ENCODE data around the gene UGT3A2. TPM values are rescaled to one million over a fixed set of nuclear protein-coding genes. Genes with fewer than 3 reads are reported as not detected.

Gene UGT3A2
- total RNA-seq, 4 donors from 2014 or later = not detected

DNA sequence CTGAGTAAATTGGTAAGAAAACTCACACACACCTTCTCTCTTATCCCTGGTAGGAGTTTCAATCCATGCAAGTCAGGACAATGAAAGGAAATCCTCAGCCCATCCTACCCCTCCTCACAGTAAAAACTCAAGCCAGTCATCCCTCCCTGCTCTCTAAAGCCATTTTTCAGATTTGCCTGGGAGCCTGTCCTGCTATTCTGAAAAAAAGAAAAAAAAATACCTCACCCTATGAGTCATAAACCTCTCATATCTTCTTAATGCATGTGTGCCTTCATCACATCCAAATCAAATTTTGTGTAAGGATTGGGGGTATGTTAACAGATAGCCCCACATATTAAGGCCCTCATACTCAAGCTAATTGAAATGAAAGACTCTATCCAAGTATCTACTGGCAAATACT lies 14.1 kb downstream of the UGT3A2 start:
- DNase-seq (ENCODE audit: low spot score) (no peak), ATAC-seq (ENCODE audit: low FRiP score) (no peak)
- TF ChIP-seq, protein P1, sequence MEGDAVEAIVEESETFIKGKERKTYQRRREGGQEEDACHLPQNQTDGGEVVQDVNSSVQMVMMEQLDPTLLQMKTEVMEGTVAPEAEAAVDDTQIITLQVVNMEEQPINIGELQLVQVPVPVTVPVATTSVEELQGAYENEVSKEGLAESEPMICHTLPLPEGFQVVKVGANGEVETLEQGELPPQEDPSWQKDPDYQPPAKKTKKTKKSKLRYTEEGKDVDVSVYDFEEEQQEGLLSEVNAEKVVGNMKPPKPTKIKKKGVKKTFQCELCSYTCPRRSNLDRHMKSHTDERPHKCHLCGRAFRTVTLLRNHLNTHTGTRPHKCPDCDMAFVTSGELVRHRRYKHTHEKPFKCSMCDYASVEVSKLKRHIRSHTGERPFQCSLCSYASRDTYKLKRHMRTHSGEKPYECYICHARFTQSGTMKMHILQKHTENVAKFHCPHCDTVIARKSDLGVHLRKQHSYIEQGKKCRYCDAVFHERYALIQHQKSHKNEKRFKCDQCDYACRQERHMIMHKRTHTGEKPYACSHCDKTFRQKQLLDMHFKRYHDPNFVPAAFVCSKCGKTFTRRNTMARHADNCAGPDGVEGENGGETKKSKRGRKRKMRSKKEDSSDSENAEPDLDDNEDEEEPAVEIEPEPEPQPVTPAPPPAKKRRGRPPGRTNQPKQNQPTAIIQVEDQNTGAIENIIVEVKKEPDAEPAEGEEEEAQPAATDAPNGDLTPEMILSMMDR (IDR thresholded peaks at IDR 0.05) = no peak

DNA sequence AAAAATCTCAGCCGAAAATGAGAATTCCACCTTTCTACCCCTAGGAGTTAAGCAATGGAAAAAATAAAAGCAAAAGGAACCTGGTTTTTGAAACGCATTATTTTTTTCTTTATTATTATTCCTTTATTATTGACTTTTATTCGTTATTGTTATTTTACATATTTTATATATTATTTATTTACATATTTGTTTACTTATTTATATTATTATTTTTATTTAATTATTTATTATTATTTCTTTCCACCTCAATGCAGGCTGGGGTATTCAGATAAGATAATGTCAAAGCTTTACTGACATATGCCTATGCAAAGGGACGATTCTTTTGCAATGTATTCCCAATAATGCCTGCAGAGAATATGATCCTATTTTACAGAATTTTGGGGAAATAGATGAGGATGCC lies 16.7 kb downstream of the UGT3A2 start:
- ATAC-seq (ENCODE audit: low FRiP score) (no peak), DNase-seq (ENCODE audit: low spot score) (no peak)
- TF ChIP-seq, protein P1 (IDR thresholded peaks at IDR 0.05) = no peak

DNA sequence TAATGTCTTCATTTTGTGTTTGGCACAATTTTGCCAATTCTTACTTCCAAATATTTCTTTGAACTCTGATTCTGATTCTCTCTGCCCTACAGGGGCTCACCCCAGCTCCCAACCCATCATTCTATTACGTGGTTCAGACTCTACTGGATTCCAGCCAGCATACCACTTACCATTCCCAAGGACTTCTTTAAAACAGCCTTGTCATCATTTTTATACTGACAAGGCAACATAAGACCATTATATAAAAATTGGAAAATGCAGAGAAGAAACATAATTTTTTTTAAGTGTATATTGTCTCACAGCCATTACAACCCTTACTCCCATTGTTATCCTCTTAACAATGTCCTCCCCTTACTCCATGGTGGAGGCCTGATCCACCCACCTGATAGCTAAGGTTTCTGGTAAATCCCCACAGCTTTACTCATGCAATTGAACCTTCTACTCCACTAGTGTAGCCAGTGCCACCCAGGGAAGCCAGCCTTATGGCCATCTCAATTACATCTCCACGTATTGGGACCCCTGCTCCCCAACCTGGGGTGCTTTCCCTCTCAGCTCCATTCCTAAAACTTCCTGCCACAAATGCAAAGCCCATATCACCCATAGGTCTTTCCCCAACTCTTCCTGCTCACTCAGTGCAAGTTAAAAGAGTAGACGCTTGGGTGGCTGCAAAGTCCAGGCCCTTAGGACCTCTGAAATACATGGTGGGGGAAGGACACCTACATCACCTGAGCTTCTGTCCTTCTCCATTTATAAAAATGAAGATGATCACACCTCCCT lies 19.1 kb downstream of the UGT3A2 start:
- DNase-seq (ENCODE audit: low spot score) (no peak), ATAC-seq (ENCODE audit: low FRiP score) (no peak)
- TF ChIP-seq, protein P1 (IDR thresholded peaks at IDR 0.05) = no peak

DNA sequence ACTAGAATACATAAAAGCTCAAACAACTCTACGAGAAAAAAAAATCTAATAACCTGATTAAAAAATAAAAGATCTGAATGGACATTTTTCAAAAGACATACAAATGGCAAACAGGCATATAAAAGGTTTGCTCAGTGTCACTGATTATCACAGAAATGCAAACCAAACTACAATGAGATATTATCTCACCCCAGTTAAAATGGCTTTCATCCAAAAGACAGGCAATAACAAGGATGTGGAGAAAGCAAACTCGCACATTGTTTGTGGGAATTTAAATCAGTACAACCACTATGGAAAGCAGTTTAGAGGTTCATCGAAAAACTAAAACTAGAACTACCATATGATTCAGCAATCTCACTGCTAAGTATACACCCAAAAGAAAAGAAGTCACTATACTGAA lies 20.8 kb downstream of the UGT3A2 start:
- no peak for ATAC-seq (ENCODE audit: low FRiP score)
- TF ChIP-seq, protein P1 (IDR thresholded peaks at IDR 0.05) = no peak

DNA sequence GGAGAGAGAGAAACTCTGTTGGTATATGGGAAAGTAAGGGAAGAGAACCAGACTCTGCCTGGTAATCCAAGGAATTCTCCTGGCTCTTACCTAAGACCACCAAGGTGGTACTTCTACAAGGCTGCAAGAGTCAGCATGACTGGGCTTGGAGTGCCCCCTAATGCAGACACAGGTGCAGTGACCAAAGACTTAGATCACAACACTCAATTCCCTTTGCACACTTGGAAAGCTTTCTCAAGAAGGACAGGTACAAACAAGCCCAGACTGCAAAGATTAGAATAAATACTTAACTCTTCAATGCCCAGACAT lies 25.2 kb downstream of the UGT3A2 start:
- no peak for DNase-seq (ENCODE audit: low spot score)
- ATAC-seq (ENCODE audit: low FRiP score) = no peak
- TF ChIP-seq, protein P1 (IDR thresholded peaks at IDR 0.05) = no peak

More for the DNA sequence above, 20.8 kb downstream of the UGT3A2 start:
- no peak for DNase-seq (ENCODE audit: low spot score)

DNA sequence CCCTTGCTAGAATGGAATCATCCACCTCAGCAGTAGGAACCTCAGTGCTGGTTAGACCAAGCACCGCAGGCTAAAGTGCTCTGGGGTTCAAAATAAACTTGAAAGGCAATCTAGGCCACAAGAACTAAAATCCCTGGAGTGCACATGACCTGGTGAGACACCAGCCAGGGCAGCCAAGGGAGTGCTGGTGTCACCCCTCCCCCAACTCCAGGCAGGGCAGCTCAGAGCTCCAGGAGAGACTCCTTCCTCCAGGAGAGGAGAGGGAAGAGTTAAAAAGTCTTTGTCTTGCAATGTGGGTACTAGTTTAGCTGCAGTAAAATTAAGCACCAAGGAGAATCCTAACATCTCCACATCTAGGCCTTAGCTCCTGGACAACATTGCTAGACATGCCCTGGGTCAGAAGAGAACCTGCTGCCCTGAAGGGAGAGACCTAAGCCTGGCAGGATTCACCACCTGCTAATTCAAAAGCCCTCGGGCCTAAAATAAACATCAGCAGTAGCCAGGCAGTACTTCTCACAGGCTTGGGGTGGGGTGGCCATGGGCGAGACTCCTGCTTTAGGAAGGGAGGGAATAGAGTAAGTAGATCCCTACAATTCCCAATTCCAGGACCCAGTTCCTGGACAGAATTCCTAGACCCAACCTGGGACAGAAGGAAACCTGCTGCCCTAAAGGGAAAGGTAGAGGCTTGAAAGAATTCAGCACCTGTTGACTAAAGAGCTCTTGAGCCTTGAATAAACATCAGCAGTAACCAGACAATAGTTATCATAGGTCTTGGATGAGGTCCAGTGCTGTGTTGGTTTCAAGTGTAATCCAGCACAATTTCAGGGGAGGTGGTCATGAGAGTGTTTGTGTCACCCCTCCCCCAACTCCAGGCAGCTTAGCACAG lies 25.8 kb downstream of the UGT3A2 start:
- TF ChIP-seq, protein P1 (IDR thresholded peaks at IDR 0.05) = no peak

More for the DNA sequence above, 25.8 kb downstream of the UGT3A2 start:
- ATAC-seq (ENCODE audit: low FRiP score) (no peak), DNase-seq (ENCODE audit: low spot score) (no peak)

Measured in omental fat pad (tissue), 4 donors.